WERI-Rb-1 (cell line): ENCODE data around the gene CYB5R3.

Experiments used
- DNase-seq: peaks from one replicate; pipeline ENCODE4 v3.0.0-alpha.2; 2020
- H3K27ac ChIP-seq: fragments of 250-450 bp; sonication (Bioruptor Pico); 2 replicates; pipeline ENCODE4 v1.5.1; 2020; ENCODE audit warnings: mild to moderate bottlenecking, moderate library complexity
- H3K27me3 ChIP-seq: fragments of 250-450 bp; sonication (Bioruptor Pico); 2 replicates; pipeline ENCODE4 v1.5.1; 2021; ENCODE audit warnings: mild to moderate bottlenecking, low read depth, moderate library complexity; ENCODE audit not compliant: insufficient read depth, severe bottlenecking
- H3K36me3 ChIP-seq: fragments of 250-450 bp; sonication (Bioruptor Pico); 2 replicates; pipeline ENCODE4 v1.5.1; 2020; ENCODE audit warnings: mild to moderate bottlenecking, moderate library complexity
- H3K4me3 ChIP-seq: 2 replicates; pipeline ENCODE4 v1.5.1; 2011; ENCODE audit warnings: low read depth, mild to moderate bottlenecking, control low read depth, low read length
- H3K9me3 ChIP-seq: fragments of 250-450 bp; sonication (Bioruptor Pico); 2 replicates; pipeline ENCODE4 v1.5.1; 2021; ENCODE audit warnings: mild to moderate bottlenecking, moderate library complexity; ENCODE audit not compliant: severe bottlenecking
- CTCF ChIP-seq: IDR thresholded peaks from 2 replicates; pipeline ENCODE4 v1.5.1; 2011; ENCODE audit warnings: low read depth, mild to moderate bottlenecking, control low read depth, inconsistent platforms, low read length

CYB5R3 gene

GRCh38 chr22:42646569-42647525, 2.3 kb downstream of the CYB5R3 start:
- no peak for DNase-seq
- no peak overlapping the region for H3K4me3 ChIP-seq
- no peak for TF ChIP-seq CTCF
- H3K36me3 ChIP-seq, result no peaks in the 10 kb centered on the region; the same call in 1 of the 2 replicates
- H3K27me3 ChIP-seq, result no peaks in the 10 kb centered on the region
- H3K9me3 ChIP-seq, result no peaks in the 10 kb centered on the region
- H3K27ac ChIP-seq, result no peak overlapping the region

DNA sequence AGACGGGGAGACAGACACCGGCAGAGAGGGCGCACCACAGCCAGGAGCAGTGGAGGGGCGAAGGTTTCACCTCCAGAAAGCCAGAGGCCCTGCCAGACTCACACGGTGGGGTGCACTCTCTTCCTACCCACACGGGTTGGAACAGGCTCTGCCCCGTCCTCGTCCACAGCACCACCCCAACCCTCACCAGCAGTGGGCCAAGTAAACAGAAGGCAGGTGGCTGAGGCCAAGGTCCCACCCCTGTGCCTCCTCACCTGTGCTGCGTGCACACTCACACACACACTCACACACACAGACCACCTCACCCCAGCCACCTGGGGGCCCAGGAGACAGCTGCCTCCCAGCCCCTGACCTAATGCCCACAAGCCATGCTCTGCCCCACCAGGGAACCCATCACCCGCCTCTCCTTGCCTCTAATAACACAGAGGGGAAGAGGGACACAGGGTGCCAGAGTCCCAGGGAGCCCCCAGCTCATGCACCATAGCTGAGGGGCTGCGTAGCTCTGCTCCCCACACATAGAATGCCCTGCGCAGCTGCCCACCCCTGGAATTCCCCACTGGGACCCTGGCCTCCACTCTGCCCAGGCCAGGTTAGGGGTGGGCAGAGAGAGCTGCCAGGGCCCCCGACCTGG, 3.1 kb downstream of the CYB5R3 start:
- H3K4me3 ChIP-seq, result no peak overlapping the region
- no peaks in the 10 kb centered on the region for H3K27me3 ChIP-seq
- no peaks in the 10 kb centered on the region for H3K9me3 ChIP-seq
- no peaks in the 10 kb centered on the region; the same call in 1 of the 2 replicates for H3K36me3 ChIP-seq
- TF ChIP-seq CTCF, result no peak
- H3K27ac ChIP-seq, result no peak overlapping the region
- DNase-seq, result no peak

- H3K36me3 ChIP-seq, result no peaks in the 10 kb centered on the region; the same call in 1 of the 2 replicates
- no peak overlapping the region for H3K27ac ChIP-seq
- no peaks in the 10 kb centered on the region for H3K9me3 ChIP-seq
- TF ChIP-seq CTCF, result no peak
- no peak overlapping the region for H3K4me3 ChIP-seq
- DNase-seq, result no peak
- H3K27me3 ChIP-seq, result no peaks in the 10 kb centered on the region
Measured at GRCh38 chr22:42645341-42645937, 3.8 kb downstream of the CYB5R3 start.

- no peak for DNase-seq
- no peak overlapping the region for H3K27ac ChIP-seq
Measured at GRCh38 chr22:42644422-42645340, 4.5 kb downstream of the CYB5R3 start.

More at GRCh38 chr22:42644422-42645340, 4.5 kb downstream of the CYB5R3 start:
- H3K4me3 ChIP-seq, result no peak overlapping the region
- no peaks in the 10 kb centered on the region for H3K9me3 ChIP-seq
- TF ChIP-seq CTCF, result no peak
- H3K27me3 ChIP-seq, result no peaks in the 10 kb centered on the region
- H3K36me3 ChIP-seq, result no peaks in the 10 kb centered on the region; the same call in 1 of the 2 replicates
